CD4-positive, CD25-positive, alpha-beta regulatory T cell (primary cell): ENCODE results near the gene FRMD8. TPM values are rescaled to one million over a fixed set of nuclear protein-coding genes. Genes with fewer than 3 reads are reported as not detected.
A peak's percentile ranks its signal among the peaks of the same experiment; 100 is the strongest.
"Not testable (repeated sequence)": the region's sequence is repeated elsewhere in the genome, so short reads cannot be mapped to it uniquely, and the experiment has no call there.

Experiments used
- ATAC-seq, 2 donors: fragments of 150-1000 bp; cut with Tn5 transposase; one replicate each; pipeline ENCODE4 v1.10.0; 2021; ENCODE audit warnings: low read depth in 2 of 2, moderate number of reproducible peaks in 2 of 2, moderate library complexity in 1 of 2
- DNase-seq, 3 donors: peaks; one replicate each; pipeline versions ENCODE4 v3.0.0 to v3.0.0-alpha.2; 2012 to 2022; ENCODE audit warnings: mixed read lengths in 1 of 3
- H3K27ac ChIP-seq: one replicate; pipeline ENCODE4 v1.7.0; 2013; ENCODE audit warnings: mild to moderate bottlenecking, low read length; ENCODE audit not compliant: insufficient read depth, poor library complexity, severe bottlenecking
- H3K27me3 ChIP-seq: one replicate; pipeline ENCODE4 v1.7.0; 2013; ENCODE audit warnings: low read length; ENCODE audit not compliant: control insufficient read depth, insufficient read depth
- H3K36me3 ChIP-seq: one replicate; pipeline ENCODE4 v1.7.0; 2013; ENCODE audit warnings: mild to moderate bottlenecking, low read length, moderate library complexity; ENCODE audit not compliant: control insufficient read depth, insufficient read depth
- H3K4me1 ChIP-seq: 2 replicates; pipeline ENCODE4 v1.7.0; 2013; ENCODE audit warnings: mild to moderate bottlenecking, low read length; ENCODE audit not compliant: insufficient read depth, control insufficient read depth, poor library complexity, severe bottlenecking
- H3K4me3 ChIP-seq: one replicate; pipeline ENCODE4 v1.7.0; 2013; ENCODE audit warnings: low read depth, mild to moderate bottlenecking, low read length, moderate library complexity
- H3K9me3 ChIP-seq, 2 experiments: 1 replicate in 1 of 2; 2 replicates in 1 of 2; pipeline ENCODE4 v1.7.0; 2013; ENCODE audit warnings: low read length in 2 of 2, mild to moderate bottlenecking in 1 of 2, moderate library complexity in 1 of 2; ENCODE audit not compliant: control insufficient read depth in 2 of 2
- H3K27ac Mint-ChIP-seq, 3 donors: one replicate each; pipeline ENCODE4 v1.8.0; 2020 to 2022; ENCODE audit warnings: mild to moderate bottlenecking in 3 of 3, mixed read lengths in 3 of 3, moderate library complexity in 2 of 3
- H3K27me3 Mint-ChIP-seq: one replicate; pipeline ENCODE4 v1.8.0; 2022; ENCODE audit warnings: mild to moderate bottlenecking, mixed read lengths
- H3K36me3 Mint-ChIP-seq: one replicate; pipeline ENCODE4 v1.8.0; 2020; ENCODE audit warnings: mixed read lengths
- H3K4me1 Mint-ChIP-seq, 4 donors: one replicate each; pipeline ENCODE4 v1.8.0; 2020 to 2022; ENCODE audit warnings: mixed read lengths in 4 of 4, mild to moderate bottlenecking in 1 of 4
- H3K4me3 Mint-ChIP-seq, 4 donors: one replicate each; pipeline ENCODE4 v1.8.0; 2020 to 2022; ENCODE audit warnings: mild to moderate bottlenecking in 4 of 4, mixed read lengths in 4 of 4, moderate library complexity in 3 of 4
- H3K9me3 Mint-ChIP-seq, 7 donors: one replicate each; pipeline ENCODE4 v1.8.0; 2020 to 2022; ENCODE audit warnings: mixed read lengths in 7 of 7, mild to moderate bottlenecking in 3 of 7, moderate library complexity in 2 of 7
- polyA plus RNA-seq, 4 donors: library from polyadenylated mRNA; unstranded; fragments of 300-500 nt; fragmentation: Illumina TruSeq; gene quantifications; one replicate each; pipeline ENCODE4 v1.2.3, GENCODE V29; 2021
- total RNA-seq: library from RNA; stranded (reverse); gene quantifications from one replicate; pipeline ENCODE4 v1.2.3, GENCODE V29; 2022

Gene FRMD8
- total and polyA plus RNA-seq, 5 donors from 2014 or later = 47.4 to 55.1 (median 53.0) TPM

GRCh38 chr11:65413077-65413664 is 26.7 kb downstream of the FRMD8 start:
- not testable (repeated sequence) for ATAC-seq, H3K27ac ChIP-seq, H3K4me3 Mint-ChIP-seq, H3K27me3 Mint-ChIP-seq, H3K4me3 ChIP-seq, H3K9me3 ChIP-seq, DNase-seq, H3K36me3 Mint-ChIP-seq, H3K9me3 Mint-ChIP-seq, H3K27ac Mint-ChIP-seq, H3K27me3 ChIP-seq
- peaks cover 0 to 26% (median 13%) of the 10 kb centered on the region in 4 donors for H3K4me1 Mint-ChIP-seq
- Histone ChIP-seq H3K36me3 (peaks cover 36% of the 10 kb centered on the region), H3K4me1 (peaks cover 26% of the 10 kb centered on the region)

GRCh38 chr11:65414776-65415498 is 28.5 kb downstream of the FRMD8 start:
- H3K27me3 Mint-ChIP-seq = no peaks in the 10 kb centered on the region
- H3K27ac Mint-ChIP-seq = peak overlapping the region in 1 of 3 donors; percentile 32
- H3K9me3 ChIP-seq = no peaks in the 10 kb centered on the region
- no peak overlapping the region for H3K27ac ChIP-seq
- H3K4me3 ChIP-seq = no peak overlapping the region
- peaks cover 44% of the 10 kb centered on the region for H3K4me1 ChIP-seq
- no peak for ATAC-seq
- H3K4me1 Mint-ChIP-seq = peaks cover 4 to 43% (median 23%) of the 10 kb centered on the region in 4 donors
- peaks cover 0 to 2% (median 0%) of the 10 kb centered on the region in 7 donors for H3K9me3 Mint-ChIP-seq
- peak overlapping the region in 3 of 4 donors; percentile 14 to 71 (median 32) for H3K4me3 Mint-ChIP-seq
- H3K36me3 Mint-ChIP-seq = peaks cover 4% of the 10 kb centered on the region
- H3K27me3 ChIP-seq = no peaks in the 10 kb centered on the region
- peaks cover 18% of the 10 kb centered on the region for H3K36me3 ChIP-seq
- no peak for DNase-seq

- Mint-ChIP-seq H3K27ac (peak overlapping the region; percentile 86 to 100 (median 98)), H3K9me3 (peaks cover 0 to 2% (median 0%) of the 10 kb centered on the region in 7 donors), H3K4me1 (peaks cover 4 to 51% (median 27%) of the 10 kb centered on the region in 4 donors), H3K27me3 (no peaks in the 10 kb centered on the region), H3K4me3 (peak overlapping the region; percentile 90 to 100 (median 96)), H3K36me3 (peaks cover 4% of the 10 kb centered on the region)
- Histone ChIP-seq H3K36me3 (peaks cover 17% of the 10 kb centered on the region), H3K27me3 (no peaks in the 10 kb centered on the region), H3K4me1 (peaks cover 52% of the 10 kb centered on the region), H3K27ac (peak overlapping the region; percentile 100), H3K4me3 (peak overlapping the region; percentile 55), H3K9me3 (no peaks in the 10 kb centered on the region)
- ATAC-seq (no peak), DNase-seq (no peak)
These were observed 29.3 kb downstream of the FRMD8 start for GRCh38 chr11:65415499-65416340.

- H3K27me3 Mint-ChIP-seq = peaks cover 3% of the 10 kb centered on the region
- H3K4me1 ChIP-seq = peaks cover 58% of the 10 kb centered on the region
- H3K4me3 Mint-ChIP-seq = peak overlapping the region; percentile 90 to 100 (median 96)
- no peaks in the 10 kb centered on the region for H3K27me3 ChIP-seq
- H3K36me3 ChIP-seq = peaks cover 12% of the 10 kb centered on the region
- peak; percentile 52 to 53 for ATAC-seq
- peak overlapping the region; percentile 100 for H3K27ac ChIP-seq
- H3K4me3 ChIP-seq = peak overlapping the region; percentile 87
- peaks cover 4% of the 10 kb centered on the region for H3K36me3 Mint-ChIP-seq
- peak; percentile 87 to 90 (median 88) for DNase-seq
- H3K27ac Mint-ChIP-seq = peak overlapping the region; percentile 98 to 100 (median 98)
- peaks cover 0 to 2% (median 0%) of the 10 kb centered on the region in 7 donors for H3K9me3 Mint-ChIP-seq
- H3K9me3 ChIP-seq = no peaks in the 10 kb centered on the region
- H3K4me1 Mint-ChIP-seq = peaks cover 4 to 57% (median 30%) of the 10 kb centered on the region in 4 donors
These were observed 29.9 kb downstream of the FRMD8 start for GRCh38 chr11:65416341-65416824.

GRCh38 chr11:65416841-65417701 is 30.6 kb downstream of the FRMD8 start:
- Histone ChIP-seq H3K4me1 (peaks cover 65% of the 10 kb centered on the region), H3K9me3 (no peaks in the 10 kb centered on the region), H3K27ac (peak overlapping the region; percentile 100), H3K36me3 (peaks cover 5% of the 10 kb centered on the region), H3K27me3 (no peaks in the 10 kb centered on the region), H3K4me3 (peak overlapping the region; percentile 87)
- H3K27ac Mint-ChIP-seq = peak overlapping the region; percentile 98 to 100 (median 98)
- H3K4me1 Mint-ChIP-seq = peaks cover 4 to 58% (median 30%) of the 10 kb centered on the region in 4 donors
- ATAC-seq = no peak
- H3K4me3 Mint-ChIP-seq = peak overlapping the region; percentile 90 to 100 (median 96)
- peaks cover 0 to 2% (median 0%) of the 10 kb centered on the region in 7 donors for H3K9me3 Mint-ChIP-seq
- H3K27me3 Mint-ChIP-seq = peaks cover 5% of the 10 kb centered on the region
- peaks cover 4% of the 10 kb centered on the region for H3K36me3 Mint-ChIP-seq
- peak in 2 of 3 donors; percentile 26 to 51 for DNase-seq

- Mint-ChIP-seq H3K4me1 (peaks cover 4 to 62% (median 30%) of the 10 kb centered on the region in 4 donors), H3K27ac (peak overlapping the region; percentile 98 to 100 (median 98)), H3K36me3 (peaks cover 8% of the 10 kb centered on the region), H3K27me3 (peaks cover 5% of the 10 kb centered on the region), H3K9me3 (peaks cover 0 to 2% (median 0%) of the 10 kb centered on the region in 7 donors), H3K4me3 (peak overlapping the region; percentile 90 to 100 (median 96))
- Histone ChIP-seq H3K4me3 (peak overlapping the region; percentile 87), H3K27ac (peak overlapping the region; percentile 100), H3K9me3 (no peaks in the 10 kb centered on the region), H3K4me1 (peaks cover 65% of the 10 kb centered on the region), H3K36me3 (peaks cover 4% of the 10 kb centered on the region), H3K27me3 (no peaks in the 10 kb centered on the region)
- ATAC-seq (no peak), DNase-seq (peak in 2 of 3 donors; percentile 44 to 79)
These were observed 31.4 kb downstream of the FRMD8 start for GRCh38 chr11:65417702-65418430.
